GM19372 (cell line): ENCODE data around the gene SLC25A13.

Experiments
- ATAC-seq: cut with Tn5 transposase; IDR thresholded peaks from one replicate; pipeline ENCODE4 v1.9.1; 2021; ENCODE audit warnings: mild to moderate bottlenecking, low read depth, moderate library complexity; ENCODE audit not compliant: unreplicated experiment

Gene SLC25A13

GRCh38 chr7:96248405-96248804, 73.5 kb downstream of the SLC25A13 start:
- no peak for ATAC-seq

GRCh38 chr7:96246919-96247318, 75.0 kb downstream of the SLC25A13 start:
- no peak for ATAC-seq

- ATAC-seq, result no peak
Observed at GRCh38 chr7:96244992-96245292, 77.0 kb downstream of the SLC25A13 start.

- ATAC-seq, result no peak
Observed at GRCh38 chr7:96244244-96244991, 77.5 kb downstream of the SLC25A13 start.

GRCh38 chr7:96243241-96243640, 78.7 kb downstream of the SLC25A13 start:
- ATAC-seq, result no peak

- ATAC-seq, result no peak
Observed at GRCh38 chr7:96241855-96242254, 80.0 kb downstream of the SLC25A13 start.

- no peak for ATAC-seq
Observed at GRCh38 chr7:96238976-96239766, 82.7 kb downstream of the SLC25A13 start.

GRCh38 chr7:96238474-96238873, 83.4 kb downstream of the SLC25A13 start:
- no peak for ATAC-seq

- no peak for ATAC-seq
Observed at GRCh38 chr7:96237040-96237439, 84.9 kb downstream of the SLC25A13 start.

- ATAC-seq, result no peak
Observed at GRCh38 chr7:96236198-96237039, 85.5 kb downstream of the SLC25A13 start.

GRCh38 chr7:96235281-96235680, 86.6 kb downstream of the SLC25A13 start:
- ATAC-seq, result no peak

GRCh38 chr7:96233528-96234154, 88.3 kb downstream of the SLC25A13 start:
- no peak for ATAC-seq

- no peak for ATAC-seq
Observed at GRCh38 chr7:96233084-96233483, 88.8 kb downstream of the SLC25A13 start.

GRCh38 chr7:96228760-96229159, 93.1 kb downstream of the SLC25A13 start:
- no peak for ATAC-seq

GRCh38 chr7:96225251-96225650, 96.6 kb downstream of the SLC25A13 start:
- ATAC-seq, result no peak

- no peak for ATAC-seq
Observed at GRCh38 chr7:96224685-96225084, 97.2 kb downstream of the SLC25A13 start.

- no peak for ATAC-seq
Observed at GRCh38 chr7:96224073-96224472, 97.8 kb downstream of the SLC25A13 start.

- no peak for ATAC-seq
Observed at GRCh38 chr7:96221888-96222287, 100.0 kb downstream of the SLC25A13 start.

GRCh38 chr7:96219378-96220130, 102.3 kb downstream of the SLC25A13 start:
- ATAC-seq, result no peak

GRCh38 chr7:96218664-96219243, 103.1 kb downstream of the SLC25A13 start:
- ATAC-seq, result no peak
